RPMI8226 (cell line): ENCODE measurements around the gene TAL1.

Source experiments
- DNase-seq: peaks from one replicate; pipeline ENCODE4 v3.0.0-alpha.2; 2015

The TAL1 gene

GRCh38 chr1:47186267-47187185 is 45.5 kb downstream of the TAL1 start:
- DNase-seq: no peak

GRCh38 chr1:47184822-47185677 is 47.0 kb downstream of the TAL1 start:
- DNase-seq: no peak

GRCh38 chr1:47184090-47184821 is 47.8 kb downstream of the TAL1 start:
- DNase-seq: no peak

GRCh38 chr1:47183308-47184089 is 48.5 kb downstream of the TAL1 start:
- DNase-seq: no peak

- DNase-seq: no peak
Observed at GRCh38 chr1:47182676-47183235, 49.3 kb downstream of the TAL1 start.

GRCh38 chr1:47181955-47182675 is 49.9 kb downstream of the TAL1 start:
- no peak for DNase-seq

GRCh38 chr1:47181095-47181954 is 50.7 kb downstream of the TAL1 start:
- DNase-seq: no peak

- peak; percentile 37 for DNase-seq
Observed at GRCh38 chr1:47180603-47181094, 51.4 kb downstream of the TAL1 start.

- DNase-seq: no peak
Observed at GRCh38 chr1:47179988-47180563, 51.9 kb downstream of the TAL1 start.

- peak; percentile 92 for DNase-seq
Observed at GRCh38 chr1:47179017-47179987, 52.7 kb downstream of the TAL1 start.

GRCh38 chr1:47178654-47179016 is 53.4 kb downstream of the TAL1 start:
- DNase-seq: no peak

GRCh38 chr1:47178020-47178419 is 54.0 kb downstream of the TAL1 start:
- DNase-seq: no peak

- DNase-seq: peak; percentile 74
Observed at GRCh38 chr1:47175227-47175934, 56.6 kb downstream of the TAL1 start.

GRCh38 chr1:47174656-47175020 is 57.4 kb downstream of the TAL1 start:
- DNase-seq: no peak

- DNase-seq: no peak
Observed at GRCh38 chr1:47172782-47173181, 59.2 kb downstream of the TAL1 start.
